DMS153 (cell line): ENCODE data around the gene TIMP2.
"Not testable (repeated sequence)": the region's sequence is repeated elsewhere in the genome, so short reads cannot be mapped to it uniquely, and the experiment has no call there.

Experiments
- DNase-seq: peaks from one replicate; lab custom pipeline; 2025; lab: John Stamatoyannopoulos, UW

TIMP2 gene

GRCh38 chr17:78904371-78904770 is 20.8 kb downstream of the TIMP2 start:
- DNase-seq, result no peak

- DNase-seq, result no peak
These were observed 21.9 kb downstream of the TIMP2 start, which contains the start of gene CEP295NL for GRCh38 chr17:78903101-78903779. CEP295NL (minus strand) TSS chr17:78903201; CDS start chr17:78901828, 1,373 bp downstream.

- DNase-seq, result not testable (repeated sequence)
These were observed 23.0 kb downstream of the TIMP2 start for GRCh38 chr17:78902231-78902630.

GRCh38 chr17:78901806-78902205 is 23.4 kb downstream of the TIMP2 start:
- no peak for DNase-seq

GRCh38 chr17:78900816-78901215 is 24.4 kb downstream of the TIMP2 start:
- no peak for DNase-seq

GRCh38 chr17:78899361-78900260 is 25.6 kb downstream of the TIMP2 start:
- DNase-seq, result no peak

- DNase-seq, result no peak
These were observed 26.2 kb downstream of the TIMP2 start for GRCh38 chr17:78898947-78899346.

- DNase-seq, result no peak
These were observed 26.9 kb downstream of the TIMP2 start for GRCh38 chr17:78898075-78898836.

- DNase-seq, result no peak
These were observed 27.5 kb downstream of the TIMP2 start for GRCh38 chr17:78897664-78898047.

- no peak for DNase-seq
These were observed 28.1 kb downstream of the TIMP2 start for GRCh38 chr17:78896834-78897663.

GRCh38 chr17:78896091-78896833 is 28.9 kb downstream of the TIMP2 start:
- DNase-seq, result no peak

GRCh38 chr17:78895322-78895721 is 29.9 kb downstream of the TIMP2 start:
- DNase-seq, result no peak

GRCh38 chr17:78893684-78894083 is 31.5 kb downstream of the TIMP2 start:
- DNase-seq, result no peak

- no peak for DNase-seq
These were observed 32.2 kb downstream of the TIMP2 start for GRCh38 chr17:78892936-78893379.

GRCh38 chr17:78892520-78892919 is 32.7 kb downstream of the TIMP2 start:
- no peak for DNase-seq

GRCh38 chr17:78892062-78892456 is 33.1 kb downstream of the TIMP2 start:
- DNase-seq, result no peak

GRCh38 chr17:78891406-78892061 is 33.7 kb downstream of the TIMP2 start:
- DNase-seq, result no peak

GRCh38 chr17:78890498-78890897 is 34.7 kb downstream of the TIMP2 start:
- DNase-seq, result no peak

GRCh38 chr17:78890096-78890495 is 35.1 kb downstream of the TIMP2 start:
- DNase-seq, result not testable (repeated sequence)

- no peak for DNase-seq
These were observed 35.7 kb downstream of the TIMP2 start for GRCh38 chr17:78889531-78889930.
